ENCODE data around the gene BMI1. TPM values are rescaled to one million over a fixed set of nuclear protein-coding genes. Genes with fewer than 3 reads are reported as not detected.

BMI1 gene
- total and polyA plus RNA-seq, 4 donors = 46.4 to 62.8 (median 55.6) TPM

- Histone ChIP-seq H3K27ac (ENCODE audit: low read depth, low read length) (no peak overlapping the region), H3K27me3 (ENCODE audit: control insufficient read depth, insufficient read depth, low read length) (peaks cover 38% of the 10 kb centered on the region), H3K36me3 (ENCODE audit: control insufficient read depth, insufficient read depth, low read length) (peaks cover 3% of the 10 kb centered on the region), H3K4me3 (ENCODE audit: low read depth, low read length) (no peak overlapping the region), H3K4me1 (ENCODE audit: control insufficient read depth, insufficient read depth, low read length) (peaks cover 14% of the 10 kb centered on the region), H3K9me3 (ENCODE audit: control insufficient read depth, insufficient read depth, low read length) (no peaks in the 10 kb centered on the region)
- peak in 1 of 6 donors; percentile 2 for DNase-seq (ENCODE audit: low read depth in 4 of 6, low spot score in 6 of 6)
- WGBS (ENCODE audit: insufficient coverage) = no CpG with 5 or more reads among the region's 4 CpGs
These were observed 3.5 kb downstream of the BMI1 start for GRCh38 chr10:22324413-22324812.

GRCh38 chr10:22324893-22325271 is 4.0 kb downstream of the BMI1 start:
- Histone ChIP-seq H3K27ac (ENCODE audit: low read depth, low read length) (no peak overlapping the region), H3K36me3 (ENCODE audit: control insufficient read depth, insufficient read depth, low read length) (peaks cover 3% of the 10 kb centered on the region), H3K4me1 (ENCODE audit: control insufficient read depth, insufficient read depth, low read length) (peaks cover 14% of the 10 kb centered on the region), H3K4me3 (ENCODE audit: low read depth, low read length) (peak overlapping the region; percentile 58), H3K9me3 (ENCODE audit: control insufficient read depth, insufficient read depth, low read length) (no peaks in the 10 kb centered on the region), H3K27me3 (ENCODE audit: control insufficient read depth, insufficient read depth, low read length) (peaks cover 34% of the 10 kb centered on the region)
- no peak for DNase-seq (ENCODE audit: low read depth in 4 of 6, low spot score in 6 of 6)
- 2% methylated on average over 4 of the region's 9 CpGs for WGBS (ENCODE audit: insufficient coverage)

GRCh38 chr10:22325272-22326144 is 4.6 kb downstream of the BMI1 start:
- peaks cover 14% of the 10 kb centered on the region for H3K4me1 ChIP-seq (ENCODE audit: control insufficient read depth, insufficient read depth, low read length)
- 1% methylated on average over 88 of the region's 92 CpGs for WGBS (ENCODE audit: insufficient coverage)
- peaks cover 32% of the 10 kb centered on the region for H3K27me3 ChIP-seq (ENCODE audit: control insufficient read depth, insufficient read depth, low read length)
- H3K4me3 ChIP-seq (ENCODE audit: low read depth, low read length) = peak overlapping the region; percentile 58
- peaks cover 3% of the 10 kb centered on the region for H3K36me3 ChIP-seq (ENCODE audit: control insufficient read depth, insufficient read depth, low read length)
- H3K27ac ChIP-seq (ENCODE audit: low read depth, low read length) = no peak overlapping the region
- H3K9me3 ChIP-seq (ENCODE audit: control insufficient read depth, insufficient read depth, low read length) = no peaks in the 10 kb centered on the region
- peak in 2 of 6 donors; percentile 88 to 89 for DNase-seq (ENCODE audit: low read depth in 4 of 6, low spot score in 6 of 6)

GRCh38 chr10:22326145-22326702 is 5.3 kb downstream of the BMI1 start:
- H3K27ac ChIP-seq (ENCODE audit: low read depth, low read length) = no peak overlapping the region
- no peaks in the 10 kb centered on the region for H3K9me3 ChIP-seq (ENCODE audit: control insufficient read depth, insufficient read depth, low read length)
- H3K27me3 ChIP-seq (ENCODE audit: control insufficient read depth, insufficient read depth, low read length) = peaks cover 32% of the 10 kb centered on the region
- peak in 1 of 6 donors; percentile 5 for DNase-seq (ENCODE audit: low read depth in 4 of 6, low spot score in 6 of 6)
- peaks cover 3% of the 10 kb centered on the region for H3K36me3 ChIP-seq (ENCODE audit: control insufficient read depth, insufficient read depth, low read length)
- peaks cover 14% of the 10 kb centered on the region for H3K4me1 ChIP-seq (ENCODE audit: control insufficient read depth, insufficient read depth, low read length)
- WGBS (ENCODE audit: insufficient coverage) = no CpG with 5 or more reads among the region's 8 CpGs
- H3K4me3 ChIP-seq (ENCODE audit: low read depth, low read length) = peak overlapping the region; percentile 13

- WGBS (ENCODE audit: insufficient coverage) = 40% methylated on average over 1 of the region's 3 CpGs
- DNase-seq (ENCODE audit: low read depth in 4 of 6, low spot score in 6 of 6) = no peak
These were observed 8.3 kb downstream of the BMI1 start for GRCh38 chr10:22329150-22329549.

GRCh38 chr10:22332116-22332692 is 11.3 kb downstream of the BMI1 start:
- Histone ChIP-seq H3K4me1 (ENCODE audit: control insufficient read depth, insufficient read depth, low read length) (peaks cover 34% of the 10 kb centered on the region), H3K36me3 (ENCODE audit: control insufficient read depth, insufficient read depth, low read length) (peaks cover 3% of the 10 kb centered on the region), H3K27ac (ENCODE audit: low read depth, low read length) (no peak overlapping the region), H3K9me3 (ENCODE audit: control insufficient read depth, insufficient read depth, low read length) (no peaks in the 10 kb centered on the region), H3K27me3 (ENCODE audit: control insufficient read depth, insufficient read depth, low read length) (peaks cover 51% of the 10 kb centered on the region), H3K4me3 (ENCODE audit: low read depth, low read length) (no peak overlapping the region)
- no CpG with 5 or more reads among the region's 7 CpGs for WGBS (ENCODE audit: insufficient coverage)
- DNase-seq (ENCODE audit: low read depth in 4 of 6, low spot score in 6 of 6) = no peak

More at GRCh38 chr10:22329150-22329549, 8.3 kb downstream of the BMI1 start:
- H3K27ac ChIP-seq (ENCODE audit: low read depth, low read length) = no peak overlapping the region
- peaks cover 13% of the 10 kb centered on the region for H3K4me1 ChIP-seq (ENCODE audit: control insufficient read depth, insufficient read depth, low read length)
- no peak overlapping the region for H3K4me3 ChIP-seq (ENCODE audit: low read depth, low read length)
- H3K27me3 ChIP-seq (ENCODE audit: control insufficient read depth, insufficient read depth, low read length) = peaks cover 30% of the 10 kb centered on the region
- H3K36me3 ChIP-seq (ENCODE audit: control insufficient read depth, insufficient read depth, low read length) = peaks cover 3% of the 10 kb centered on the region
- H3K9me3 ChIP-seq (ENCODE audit: control insufficient read depth, insufficient read depth, low read length) = no peaks in the 10 kb centered on the region

GRCh38 chr10:22333167-22333974 is 12.5 kb downstream of the BMI1 start:
- WGBS (ENCODE audit: insufficient coverage) = 26% methylated on average over 17 of the region's 25 CpGs

GRCh38 chr10:22333975-22334282 is 13.0 kb downstream of the BMI1 start:
- Histone ChIP-seq H3K4me1 (ENCODE audit: control insufficient read depth, insufficient read depth, low read length) (peaks cover 34% of the 10 kb centered on the region), H3K27ac (ENCODE audit: low read depth, low read length) (no peak overlapping the region), H3K4me3 (ENCODE audit: low read depth, low read length) (peak overlapping the region; percentile 22), H3K9me3 (ENCODE audit: control insufficient read depth, insufficient read depth, low read length) (no peaks in the 10 kb centered on the region), H3K27me3 (ENCODE audit: control insufficient read depth, insufficient read depth, low read length) (peaks cover 68% of the 10 kb centered on the region), H3K36me3 (ENCODE audit: control insufficient read depth, insufficient read depth, low read length) (peaks cover 3% of the 10 kb centered on the region)
- 7% methylated on average over 16 of the region's 16 CpGs for WGBS (ENCODE audit: insufficient coverage)
- DNase-seq (ENCODE audit: low read depth in 4 of 6, low spot score in 6 of 6) = no peak

More at GRCh38 chr10:22333167-22333974, 12.5 kb downstream of the BMI1 start:
- no peaks in the 10 kb centered on the region for H3K9me3 ChIP-seq (ENCODE audit: control insufficient read depth, insufficient read depth, low read length)
- H3K4me1 ChIP-seq (ENCODE audit: control insufficient read depth, insufficient read depth, low read length) = peaks cover 34% of the 10 kb centered on the region
- H3K27ac ChIP-seq (ENCODE audit: low read depth, low read length) = no peak overlapping the region
- H3K27me3 ChIP-seq (ENCODE audit: control insufficient read depth, insufficient read depth, low read length) = peaks cover 62% of the 10 kb centered on the region
- H3K4me3 ChIP-seq (ENCODE audit: low read depth, low read length) = no peak overlapping the region
- peak in 1 of 6 donors; percentile 16 for DNase-seq (ENCODE audit: low read depth in 4 of 6, low spot score in 6 of 6)
- H3K36me3 ChIP-seq (ENCODE audit: control insufficient read depth, insufficient read depth, low read length) = peaks cover 3% of the 10 kb centered on the region

- 1% methylated on average over 69 of the region's 73 CpGs for WGBS (ENCODE audit: insufficient coverage)
- H3K27me3 ChIP-seq (ENCODE audit: control insufficient read depth, insufficient read depth, low read length) = peaks cover 75% of the 10 kb centered on the region
- no peaks in the 10 kb centered on the region for H3K9me3 ChIP-seq (ENCODE audit: control insufficient read depth, insufficient read depth, low read length)
- DNase-seq (ENCODE audit: low read depth in 4 of 6, low spot score in 6 of 6) = peak in 2 of 6 donors; percentile 82 to 85
- H3K27ac ChIP-seq (ENCODE audit: low read depth, low read length) = no peak overlapping the region
- peak overlapping the region; percentile 39 for H3K4me3 ChIP-seq (ENCODE audit: low read depth, low read length)
- peaks cover 34% of the 10 kb centered on the region for H3K4me1 ChIP-seq (ENCODE audit: control insufficient read depth, insufficient read depth, low read length)
- no peaks in the 10 kb centered on the region for H3K36me3 ChIP-seq (ENCODE audit: control insufficient read depth, insufficient read depth, low read length)
These were observed 13.7 kb downstream of the BMI1 start for GRCh38 chr10:22334414-22335172.
